Measurements from ENCODE around the gene RPRD2.

Gene RPRD2

DNA sequence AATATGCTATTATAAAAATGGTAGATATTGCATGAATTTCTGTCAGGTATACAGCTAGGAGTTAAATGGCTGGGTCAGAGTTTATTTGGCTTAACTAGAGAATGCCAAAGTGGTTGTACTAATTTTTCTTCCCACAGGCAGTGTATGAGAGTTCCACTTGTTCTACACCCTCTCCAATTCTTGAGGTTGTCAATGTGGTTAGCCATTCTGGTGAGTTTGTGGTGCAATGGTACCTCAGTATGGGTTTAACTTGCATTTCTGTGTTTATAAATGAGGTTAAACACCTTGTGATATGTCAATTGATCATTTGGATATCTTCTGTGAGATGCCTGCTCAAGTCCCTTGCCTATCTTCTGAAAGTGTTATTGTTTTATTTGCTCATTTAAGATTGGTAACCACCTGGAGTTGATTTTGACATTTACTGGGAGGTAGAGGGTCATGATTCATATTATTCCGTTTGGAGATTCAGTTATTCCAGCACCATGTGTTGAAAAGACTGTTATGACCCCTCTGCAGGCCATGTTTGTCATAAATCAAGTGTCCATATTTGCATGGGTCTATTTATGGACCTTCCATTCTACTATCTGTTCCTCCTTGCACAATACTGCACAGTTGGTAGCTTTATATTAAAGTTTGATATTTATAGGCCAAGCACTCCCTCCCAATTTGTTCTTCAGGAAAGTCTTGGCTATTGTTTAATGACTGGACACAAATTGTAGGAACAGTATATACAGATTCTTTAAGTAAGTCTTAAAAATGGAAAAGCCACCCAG, 157.4 kb downstream of the RPRD2 start:
- TF ChIP-seq ZNF274 (IDR thresholded peaks at IDR 0.05; ENCODE audit: low read depth, low read length): no peak
- no peak for TF ChIP-seq SUZ12 (IDR thresholded peaks at IDR 0.05; ENCODE audit: extremely low read depth, insufficient read depth, insufficient read length)
- Histone ChIP-seq H3K4me3 (ENCODE audit: insufficient read length, low read depth) (no peak overlapping the region), H3K9me3 (ENCODE audit: insufficient read depth, low read length) (no peaks in the 10 kb centered on the region), H3K4me1 (ENCODE audit: insufficient read depth, insufficient read length) (peaks cover 5% of the 10 kb centered on the region), H3K9ac (ENCODE audit: insufficient read length, low read depth) (no peak overlapping the region), H3K36me3 (ENCODE audit: insufficient read depth, insufficient read length, low read length) (peaks cover 4% of the 10 kb centered on the region), H3K27me3 (ENCODE audit: insufficient read depth, insufficient read length) (no peaks in the 10 kb centered on the region)
- DNase-seq (ENCODE audit: low read depth, low spot score): no peak

DNA sequence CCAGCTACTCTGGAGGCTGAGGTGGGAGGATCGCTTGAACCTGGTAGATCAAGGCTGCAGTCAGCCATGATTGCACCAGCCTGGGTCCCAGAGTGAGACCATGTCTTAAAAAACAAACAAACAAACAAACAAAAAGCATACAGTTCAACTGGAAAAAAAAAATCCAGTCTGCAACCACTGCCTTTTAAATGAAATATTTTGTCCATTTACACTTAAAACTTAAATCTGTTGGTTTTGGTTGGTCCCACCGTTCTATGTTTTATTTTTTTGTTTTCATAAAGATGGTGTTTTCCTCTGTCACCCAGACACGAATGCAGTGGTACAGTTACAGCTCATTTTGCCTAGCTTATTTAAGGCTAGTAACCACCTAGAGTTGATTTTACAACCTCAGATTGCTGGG, 161.4 kb downstream of the RPRD2 start:
- Histone ChIP-seq H3K9ac (ENCODE audit: insufficient read length, low read depth) (no peak overlapping the region), H3K27me3 (ENCODE audit: insufficient read depth, insufficient read length) (no peaks in the 10 kb centered on the region), H3K4me3 (ENCODE audit: insufficient read length, low read depth) (no peak overlapping the region), H3K36me3 (ENCODE audit: insufficient read depth, insufficient read length, low read length) (no peaks in the 10 kb centered on the region), H3K4me1 (ENCODE audit: insufficient read depth, insufficient read length) (no peaks in the 10 kb centered on the region), H3K9me3 (ENCODE audit: insufficient read depth, low read length) (no peaks in the 10 kb centered on the region)
- TF ChIP-seq SUZ12 (IDR thresholded peaks at IDR 0.05; ENCODE audit: extremely low read depth, insufficient read depth, insufficient read length) (no peak), YY1 (IDR thresholded peaks at IDR 0.05; ENCODE audit: insufficient read depth, insufficient read length) (no peak), ZNF274 (IDR thresholded peaks at IDR 0.05; ENCODE audit: low read depth, low read length) (no peak)
- DNase-seq (ENCODE audit: low read depth, low spot score): no peak
